SJCRH30 (cell line): Measurements from ENCODE around the gene CCDC186. TPM values are rescaled to one million over a fixed set of nuclear protein-coding genes. Genes with fewer than 3 reads are reported as not detected.
A peak's percentile ranks its signal among the peaks of the same experiment; 100 is the strongest.

Source experiments
- DNase-seq, 2 experiments: peaks; one replicate each; pipeline ENCODE4 v3.0.0-alpha.2; 2015 to 2020
- H3K27ac ChIP-seq: fragments of 250-450 bp; sonication (Bioruptor Pico); 2 replicates; pipeline ENCODE4 v1.5.1; 2020; ENCODE audit warnings: mild to moderate bottlenecking, moderate library complexity
- H3K27me3 ChIP-seq: fragments of 250-450 bp; sonication (Bioruptor Pico); 2 replicates; pipeline ENCODE4 v1.5.1; 2020; ENCODE audit warnings: mild to moderate bottlenecking, moderate library complexity
- H3K36me3 ChIP-seq: fragments of 250-450 bp; sonication (Bioruptor Pico); 2 replicates; pipeline ENCODE4 v1.5.1; 2020; ENCODE audit warnings: mild to moderate bottlenecking, moderate library complexity
- H3K4me1 ChIP-seq: fragments of 250-450 bp; sonication (Bioruptor Pico); 2 replicates; pipeline ENCODE4 v1.5.1; 2020; ENCODE audit warnings: mild to moderate bottlenecking, moderate library complexity
- H3K4me3 ChIP-seq: fragments of 250-450 bp; sonication (Bioruptor Pico); 2 replicates; pipeline ENCODE4 v1.5.1; 2020; ENCODE audit warnings: mild to moderate bottlenecking, moderate library complexity
- H3K9me3 ChIP-seq: fragments of 250-450 bp; sonication (Bioruptor Pico); replicated peaks from 2 replicates; pipeline ENCODE4 v1.5.1; 2020; ENCODE audit warnings: mild to moderate bottlenecking, moderate library complexity
- total RNA-seq: library from RNA; depleted of rRNA; stranded (reverse); fragments of >200 nt; shearing (Covaris generic); gene quantifications from 2 replicates; pipeline ENCODE4 v1.2.3, GENCODE V29; 2014; rRNA removed

Gene CCDC186
- 10.7 and 11.4 TPM in 2 replicates for total RNA-seq

DNA sequence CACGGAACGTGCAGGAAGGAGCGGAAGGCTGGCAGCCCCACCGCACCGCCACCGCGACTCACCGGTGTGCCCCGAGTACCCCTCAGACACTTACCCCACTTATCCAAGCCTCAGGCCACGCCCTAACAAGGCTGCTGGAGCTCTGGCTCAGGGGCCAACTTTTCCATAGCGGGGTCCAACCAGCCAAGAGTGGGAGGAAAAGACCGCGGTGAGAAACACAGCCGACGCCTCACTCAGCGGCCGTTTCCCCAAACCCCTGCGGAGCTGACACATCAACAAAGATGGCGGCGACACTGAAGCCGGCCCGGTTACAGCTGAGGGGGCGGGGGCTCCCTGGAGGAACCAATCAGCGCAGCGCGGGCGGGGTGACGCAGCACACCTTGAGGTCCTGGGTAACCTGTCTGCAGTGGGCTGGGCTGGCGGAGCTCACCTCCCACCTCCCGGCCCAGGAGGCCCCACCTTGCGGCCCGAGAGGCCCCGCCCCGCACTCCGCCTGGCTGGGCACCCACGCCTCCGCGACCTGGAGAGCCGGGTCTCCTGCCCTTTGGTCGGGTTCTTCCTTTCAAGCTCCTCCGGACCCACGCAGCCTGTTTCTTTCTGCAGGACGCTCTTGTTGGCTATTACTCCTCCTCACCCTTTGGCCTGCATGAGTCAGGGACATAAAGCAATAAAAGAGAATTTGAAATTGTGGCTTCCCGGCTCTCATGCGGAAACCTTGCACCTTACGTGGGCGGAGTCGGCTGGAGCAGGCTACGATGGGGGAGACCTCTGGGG, at the start of gene CCDC186:
Gene CCDC186 (minus strand): TSS at position 283 of the 774 bp plus-strand sequence. CDS start 10,935 bp downstream, outside the sequence.
- 0 out of 2 replicates have a peak, but pooled peaks cover 4% of the 10 kb centered on the region for H3K4me1 ChIP-seq
- no peaks in the 10 kb centered on the region for H3K9me3 ChIP-seq
- H3K27me3 ChIP-seq, result no peaks in the 10 kb centered on the region
- H3K36me3 ChIP-seq, result no peaks in the 10 kb centered on the region
- H3K27ac ChIP-seq, result peak within 1 kb of the TSS; percentile 64
- DNase-seq, result peak; percentile 87 to 90
- H3K4me3 ChIP-seq, result peak within 1 kb of the TSS; percentile 93

DNA sequence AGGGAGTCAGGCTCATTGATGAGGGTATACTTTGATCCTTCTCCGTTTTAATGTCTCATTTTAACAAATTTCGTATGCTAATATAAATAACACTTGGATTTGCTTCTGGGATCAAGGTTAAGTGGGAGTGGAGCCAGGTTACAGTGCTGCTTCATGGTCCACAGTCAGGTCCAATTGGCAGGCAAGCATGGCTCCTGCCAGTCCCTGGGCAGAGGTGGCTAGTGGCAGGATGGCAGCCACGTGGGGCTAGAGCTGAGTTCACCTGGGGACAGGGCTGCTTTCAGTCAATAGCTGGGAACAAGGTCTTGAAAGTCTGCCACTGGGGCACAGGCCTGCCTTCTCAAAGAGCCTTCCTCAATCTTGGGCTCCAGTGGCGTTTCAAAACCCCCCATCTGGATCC, 49.1 kb upstream of the CCDC186 start:
- Histone ChIP-seq H3K4me3 (no peak overlapping the region), H3K27me3 (no peaks in the 10 kb centered on the region), H3K4me1 (no peaks in the 10 kb centered on the region), H3K27ac (no peak overlapping the region), H3K9me3 (no peaks in the 10 kb centered on the region), H3K36me3 (no peaks in the 10 kb centered on the region)
- no peak for DNase-seq

DNA sequence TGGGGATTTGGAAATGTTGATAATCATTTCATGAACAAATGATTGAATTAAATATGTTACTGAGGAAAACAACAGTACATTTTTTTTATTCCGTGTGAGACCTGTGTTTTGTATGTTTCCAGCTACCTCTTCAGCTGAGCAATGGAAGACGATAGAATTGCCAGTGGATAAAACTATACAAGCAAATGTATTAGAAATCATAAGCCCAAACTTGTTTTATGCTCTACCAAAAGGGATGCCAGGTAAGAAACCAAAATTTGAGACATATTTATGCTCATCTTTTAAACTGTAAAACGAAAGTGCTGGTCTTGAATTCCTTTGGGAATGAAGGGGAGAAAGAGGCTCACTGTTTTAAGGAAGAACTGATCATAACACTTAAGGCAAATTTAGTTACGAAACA, 47.2 kb upstream of the CCDC186 start:
- H3K27me3 ChIP-seq, result no peaks in the 10 kb centered on the region
- no peaks in the 10 kb centered on the region for H3K36me3 ChIP-seq
- H3K4me1 ChIP-seq, result no peaks in the 10 kb centered on the region
- no peak for DNase-seq
- no peak overlapping the region for H3K4me3 ChIP-seq
- H3K27ac ChIP-seq, result no peak overlapping the region
- H3K9me3 ChIP-seq, result no peaks in the 10 kb centered on the region

DNA sequence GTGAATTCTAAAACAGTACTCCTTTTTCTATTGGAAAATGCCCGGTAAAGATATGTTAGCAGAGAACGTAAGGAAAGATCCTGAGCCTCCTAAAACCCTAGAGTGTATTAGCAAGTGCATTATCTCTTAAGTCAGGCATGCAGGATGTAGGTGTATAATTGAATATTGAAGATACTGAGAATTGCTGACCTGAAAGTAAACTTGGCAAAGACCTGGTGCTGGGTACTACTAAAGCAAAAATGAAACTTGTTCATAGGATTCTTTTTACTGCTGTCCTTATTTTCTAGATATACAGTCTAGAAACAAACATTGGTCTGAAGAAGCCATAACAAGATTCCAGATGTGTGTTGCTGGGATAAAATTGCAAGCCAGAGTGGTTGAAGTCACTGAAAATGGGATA, 46.3 kb upstream of the CCDC186 start:
- H3K4me1 ChIP-seq, result no peaks in the 10 kb centered on the region
- no peak overlapping the region for H3K4me3 ChIP-seq
- H3K27ac ChIP-seq, result no peak overlapping the region
- DNase-seq, result no peak
- H3K36me3 ChIP-seq, result no peaks in the 10 kb centered on the region
- H3K27me3 ChIP-seq, result no peaks in the 10 kb centered on the region
- no peaks in the 10 kb centered on the region for H3K9me3 ChIP-seq

DNA sequence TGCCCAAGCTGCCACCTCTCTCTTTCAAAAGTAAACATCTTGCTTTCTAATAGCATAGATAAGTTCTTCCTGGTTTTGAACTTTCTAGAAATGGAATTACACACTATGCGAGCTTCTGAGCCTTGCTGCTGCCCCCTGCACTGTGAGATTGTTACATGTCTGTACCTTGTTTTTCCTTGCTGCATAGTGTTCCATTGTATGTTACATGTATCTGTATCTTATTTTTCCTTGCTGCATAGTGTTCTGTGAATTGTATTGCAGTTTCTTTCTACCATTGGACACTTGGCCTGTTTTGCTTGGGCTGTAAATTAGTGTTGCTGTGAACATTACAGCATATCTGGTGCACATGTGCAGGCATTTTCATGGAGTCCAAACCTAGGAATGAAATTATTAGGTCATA, 41.0 kb upstream of the CCDC186 start:
- Histone ChIP-seq H3K4me1 (no peaks in the 10 kb centered on the region), H3K27ac (no peak overlapping the region), H3K4me3 (no peak overlapping the region), H3K27me3 (no peaks in the 10 kb centered on the region), H3K9me3 (no peaks in the 10 kb centered on the region), H3K36me3 (no peaks in the 10 kb centered on the region)
- no peak for DNase-seq

DNA sequence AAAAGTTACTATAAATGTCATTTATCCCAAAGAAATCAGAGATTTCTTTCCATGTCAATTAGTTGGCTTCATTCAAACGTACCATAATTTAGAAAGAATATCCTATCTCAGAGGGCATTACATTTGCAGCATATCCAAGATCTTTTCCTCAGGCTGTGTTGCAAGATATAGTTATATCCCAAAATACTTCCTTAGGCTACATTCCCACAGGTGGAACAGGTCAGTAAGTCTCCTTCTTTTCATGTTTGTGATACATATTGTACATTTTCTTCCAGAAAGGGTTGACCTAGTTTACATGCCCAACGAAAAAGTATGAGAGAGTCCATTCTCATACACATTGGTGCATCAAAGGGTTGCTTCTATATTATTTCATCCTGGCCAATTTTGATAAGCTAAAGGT, 38.1 kb upstream of the CCDC186 start:
- Histone ChIP-seq H3K27me3 (no peaks in the 10 kb centered on the region), H3K4me3 (no peak overlapping the region), H3K27ac (no peak overlapping the region), H3K9me3 (no peaks in the 10 kb centered on the region), H3K4me1 (peaks cover 6% of the 10 kb centered on the region), H3K36me3 (no peaks in the 10 kb centered on the region)
- DNase-seq, result no peak

DNA sequence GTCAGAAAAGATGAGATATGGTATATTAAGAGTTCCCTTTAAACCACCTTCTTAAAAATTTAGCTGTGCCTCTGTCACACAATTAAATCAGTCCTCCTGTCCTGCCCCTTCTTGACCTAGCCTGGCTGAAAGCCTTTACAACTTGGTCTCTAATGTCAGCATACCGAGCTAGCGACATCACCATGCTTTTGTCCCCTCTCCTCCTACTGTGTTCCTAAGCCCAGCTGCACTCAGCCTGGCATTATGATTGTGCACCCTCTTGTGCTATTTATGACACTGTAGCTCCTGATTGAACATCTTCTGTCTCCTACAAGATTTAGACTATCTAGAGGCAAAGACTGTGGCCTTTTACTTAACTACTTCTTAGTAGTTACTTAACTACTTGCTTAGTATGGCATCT, 34.3 kb upstream of the CCDC186 start:
- no peaks in the 10 kb centered on the region for H3K27me3 ChIP-seq
- H3K4me1 ChIP-seq, result peaks cover 6% of the 10 kb centered on the region
- H3K4me3 ChIP-seq, result no peak overlapping the region
- peak; percentile 35 to 58 for DNase-seq
- no peak overlapping the region for H3K27ac ChIP-seq
- H3K36me3 ChIP-seq, result no peaks in the 10 kb centered on the region
- no peaks in the 10 kb centered on the region for H3K9me3 ChIP-seq

DNA sequence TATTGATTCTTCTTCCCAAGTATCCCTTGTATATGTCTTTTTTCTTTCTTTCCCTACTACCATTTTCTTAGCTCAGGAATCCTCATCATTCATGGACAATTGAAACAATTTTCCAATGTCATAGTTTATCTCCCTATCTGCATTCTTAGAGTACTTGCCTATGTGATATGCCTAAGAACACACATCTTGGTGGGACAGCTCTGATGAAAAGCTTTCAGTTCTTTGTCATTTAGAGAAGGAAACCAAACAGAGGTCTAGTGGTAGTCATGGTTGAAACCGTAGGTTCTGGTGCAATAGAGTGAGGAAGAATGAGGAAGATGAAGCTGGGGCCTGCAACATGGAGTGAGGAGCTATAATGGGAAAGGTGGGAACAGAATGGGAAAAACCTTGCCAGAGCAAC, 33.3 kb upstream of the CCDC186 start:
- H3K4me1 ChIP-seq, result peaks cover 6% of the 10 kb centered on the region

DNA sequence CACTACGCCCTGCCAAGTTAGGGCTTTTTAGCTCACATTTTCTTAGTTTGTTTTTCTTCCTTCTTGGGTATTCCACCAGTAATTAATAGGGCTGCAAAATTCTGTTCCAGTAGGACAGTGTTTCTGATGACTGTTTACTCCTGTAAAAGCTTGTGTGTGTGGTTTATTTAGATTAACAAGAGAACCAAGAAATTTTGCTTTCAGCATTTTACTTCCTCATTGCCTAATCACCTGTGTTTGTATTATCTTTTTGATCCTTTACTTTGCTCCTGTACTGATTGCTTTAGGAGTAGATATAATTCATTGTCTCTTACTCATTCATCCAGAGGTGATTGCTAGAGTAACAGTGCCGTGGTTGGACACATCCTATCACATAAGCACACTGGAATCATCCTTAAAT, 32.9 kb upstream of the CCDC186 start:
- no peaks in the 10 kb centered on the region for H3K9me3 ChIP-seq
- DNase-seq, result no peak
- no peak overlapping the region for H3K4me3 ChIP-seq
- H3K4me1 ChIP-seq, result peaks cover 6% of the 10 kb centered on the region
- no peak overlapping the region for H3K27ac ChIP-seq
- H3K27me3 ChIP-seq, result no peaks in the 10 kb centered on the region
- no peaks in the 10 kb centered on the region for H3K36me3 ChIP-seq

More for the DNA sequence above, 33.3 kb upstream of the CCDC186 start:
- no peak overlapping the region for H3K4me3 ChIP-seq
- no peaks in the 10 kb centered on the region for H3K9me3 ChIP-seq
- H3K36me3 ChIP-seq, result no peaks in the 10 kb centered on the region
- DNase-seq, result no peak
- H3K27ac ChIP-seq, result no peak overlapping the region
- no peaks in the 10 kb centered on the region for H3K27me3 ChIP-seq

DNA sequence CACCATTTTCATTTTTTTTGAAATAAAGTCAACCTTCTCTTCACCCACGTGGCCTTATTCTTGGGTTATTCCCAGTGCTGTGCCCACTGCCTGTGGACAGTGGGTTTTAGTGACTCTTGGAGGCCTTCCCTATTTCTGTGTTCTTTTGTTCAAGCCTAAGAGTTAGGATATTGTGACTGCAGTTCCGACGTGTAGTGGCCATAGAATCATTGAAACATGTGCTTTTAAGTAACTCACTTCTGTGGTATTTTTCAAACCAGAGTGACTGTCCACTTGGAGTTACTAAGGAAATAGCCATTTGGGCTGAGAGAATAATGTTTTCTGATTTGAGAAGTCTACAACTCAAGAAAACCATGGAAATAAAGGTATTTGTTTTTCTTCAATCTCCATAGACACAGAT, 28.8 kb upstream of the CCDC186 start:
- H3K27me3 ChIP-seq, result no peaks in the 10 kb centered on the region
- no peaks in the 10 kb centered on the region for H3K9me3 ChIP-seq
- DNase-seq, result no peak

DNA sequence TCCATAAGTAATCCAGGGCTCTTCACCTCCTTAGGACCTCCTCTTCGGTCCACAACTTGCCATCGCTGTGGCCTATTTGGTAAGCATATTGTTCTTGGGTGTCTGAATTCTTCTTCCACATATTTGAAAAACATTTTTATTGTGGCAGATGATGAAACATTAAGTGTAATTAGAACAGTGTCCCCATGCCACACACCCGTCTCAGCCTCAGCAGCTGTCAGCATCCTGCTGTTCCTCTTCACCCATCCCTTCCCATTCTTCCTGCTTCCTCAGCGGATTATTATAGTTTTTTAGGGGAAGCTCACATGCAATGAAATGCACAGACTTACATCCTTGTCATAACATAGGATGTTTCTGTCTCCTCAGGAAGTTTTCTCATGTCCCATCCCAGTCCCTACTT, 25.2 kb upstream of the CCDC186 start:
- DNase-seq, result no peak
- H3K27me3 ChIP-seq, result no peaks in the 10 kb centered on the region

More for the DNA sequence above, 28.8 kb upstream of the CCDC186 start:
- Histone ChIP-seq H3K27ac (no peak overlapping the region), H3K4me1 (no peaks in the 10 kb centered on the region), H3K4me3 (no peak overlapping the region), H3K36me3 (no peaks in the 10 kb centered on the region)

DNA sequence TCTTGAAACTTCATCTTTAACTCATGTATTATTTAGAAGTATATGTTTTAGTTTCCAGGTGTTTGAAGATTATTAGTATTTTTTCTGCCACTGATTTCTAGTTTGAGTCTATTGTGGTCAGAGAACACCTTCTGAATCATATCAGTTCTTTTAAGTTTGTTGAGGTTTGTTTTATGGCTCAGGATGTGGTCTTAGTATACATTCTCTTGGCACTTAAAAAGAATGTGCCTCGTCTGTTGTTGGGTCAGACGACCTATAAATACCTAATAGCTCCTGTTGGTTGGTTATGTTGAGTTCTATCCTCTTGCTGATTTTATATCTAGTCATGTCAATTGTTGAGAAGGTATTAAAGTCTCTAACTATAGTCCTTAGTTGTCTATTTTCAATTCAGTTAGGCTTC, 21.1 kb upstream of the CCDC186 start:
- Histone ChIP-seq H3K27ac (no peak overlapping the region), H3K9me3 (no peaks in the 10 kb centered on the region), H3K4me1 (no peaks in the 10 kb centered on the region), H3K36me3 (no peaks in the 10 kb centered on the region), H3K4me3 (no peak overlapping the region), H3K27me3 (no peaks in the 10 kb centered on the region)
- no peak for DNase-seq

More for the DNA sequence above, 25.2 kb upstream of the CCDC186 start:
- no peaks in the 10 kb centered on the region for H3K4me1 ChIP-seq
- no peaks in the 10 kb centered on the region for H3K36me3 ChIP-seq
- H3K4me3 ChIP-seq, result no peak overlapping the region
- no peaks in the 10 kb centered on the region for H3K9me3 ChIP-seq
- H3K27ac ChIP-seq, result no peak overlapping the region

DNA sequence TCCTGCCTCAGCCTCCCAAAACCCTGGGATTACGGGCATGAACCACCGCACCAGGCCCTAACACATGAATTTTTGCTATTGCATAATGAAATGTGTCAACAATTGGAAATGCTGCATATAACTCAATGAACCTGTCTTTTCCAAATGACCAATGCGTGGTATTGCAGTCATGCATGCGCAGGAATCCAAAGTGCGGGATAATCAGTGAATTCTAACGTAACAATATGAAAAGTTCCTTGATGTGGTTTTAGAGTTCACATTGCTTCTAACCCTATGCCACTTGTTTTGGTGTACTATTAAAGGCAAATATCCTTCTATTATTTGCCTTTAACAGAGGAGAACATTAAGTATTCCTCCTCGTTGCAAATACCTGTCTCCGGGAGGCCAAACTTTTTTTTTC, 15.7 kb upstream of the CCDC186 start:
- no peak overlapping the region for H3K4me3 ChIP-seq
- no peaks in the 10 kb centered on the region for H3K36me3 ChIP-seq
- no peak overlapping the region for H3K27ac ChIP-seq
- no peaks in the 10 kb centered on the region for H3K9me3 ChIP-seq
- H3K4me1 ChIP-seq, result no peaks in the 10 kb centered on the region
- DNase-seq, result no peak
- H3K27me3 ChIP-seq, result no peaks in the 10 kb centered on the region

DNA sequence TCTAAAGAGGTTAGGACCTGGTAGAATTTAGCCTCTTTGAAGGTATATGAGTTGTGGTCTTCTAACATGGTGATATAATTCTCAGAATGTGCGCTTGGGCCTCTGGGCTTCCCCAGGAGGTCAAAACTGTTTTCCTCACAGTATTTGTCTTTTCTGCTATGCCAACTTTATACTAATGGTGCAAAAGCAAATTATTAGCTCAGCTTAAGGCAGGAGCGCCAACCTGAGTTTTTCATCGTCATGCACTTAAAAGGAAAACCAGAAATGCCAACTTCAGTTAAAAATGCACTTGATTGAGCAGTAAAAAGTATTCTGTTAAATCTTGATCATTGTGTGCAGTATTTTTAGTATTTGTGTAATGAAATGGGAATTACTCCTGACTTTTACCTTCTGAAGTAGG, 14.9 kb upstream of the CCDC186 start:
- Histone ChIP-seq H3K4me3 (no peak overlapping the region), H3K9me3 (no peaks in the 10 kb centered on the region), H3K27me3 (no peaks in the 10 kb centered on the region), H3K36me3 (no peaks in the 10 kb centered on the region), H3K4me1 (no peaks in the 10 kb centered on the region; the same call in 1 of the 2 replicates), H3K27ac (no peak overlapping the region)
- no peak for DNase-seq

DNA sequence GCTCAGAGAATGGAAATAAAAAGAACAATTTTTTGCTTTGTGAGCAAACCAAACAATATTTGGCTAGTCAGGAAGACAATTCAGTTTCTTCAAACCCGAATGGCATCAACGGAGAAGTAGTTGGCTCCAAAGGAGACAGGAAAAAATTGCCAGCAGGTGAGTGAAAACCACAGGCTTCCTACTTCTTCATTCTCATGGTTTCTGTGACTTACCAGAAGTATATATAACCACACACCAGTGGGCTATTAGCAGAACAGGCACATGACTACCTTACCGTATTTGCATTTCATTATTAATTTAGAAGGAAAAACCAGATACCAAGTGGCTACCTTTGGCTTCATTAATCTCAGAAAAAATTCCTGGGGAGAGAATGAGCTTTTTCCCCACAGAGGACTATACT, 14.0 kb upstream of the CCDC186 start:
- Histone ChIP-seq H3K27me3 (no peaks in the 10 kb centered on the region), H3K9me3 (0 out of 2 replicates have a peak, but pooled peaks cover 1% of the 10 kb centered on the region), H3K36me3 (no peaks in the 10 kb centered on the region), H3K4me1 (peaks cover 1% of the 10 kb centered on the region), H3K27ac (no peak overlapping the region), H3K4me3 (no peak overlapping the region)
- no peak for DNase-seq

DNA sequence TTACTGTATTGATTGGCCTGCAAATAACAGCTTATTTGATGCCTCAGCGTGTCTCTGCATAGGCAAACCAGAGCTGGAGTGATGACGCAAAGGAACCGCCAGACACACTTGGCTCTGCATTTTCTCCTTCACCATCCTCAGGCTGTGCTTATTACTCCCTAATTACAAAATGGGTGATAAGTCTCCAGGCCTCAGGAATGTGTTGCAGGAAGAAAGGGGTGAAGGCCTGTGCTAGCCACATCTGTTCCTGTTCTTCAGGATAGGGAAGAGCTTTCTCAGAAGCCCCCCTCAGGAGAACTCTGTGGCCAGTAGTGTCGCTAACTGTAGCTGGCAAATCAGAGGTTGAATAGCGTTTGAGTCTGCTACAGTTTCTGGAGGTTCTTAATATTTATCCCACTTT, 10.3 kb upstream of the CCDC186 start:
- peaks cover 16% of the 10 kb centered on the region for H3K4me1 ChIP-seq
- no peaks in the 10 kb centered on the region for H3K27me3 ChIP-seq
- H3K36me3 ChIP-seq, result no peaks in the 10 kb centered on the region
- 0 out of 2 replicates have a peak, but pooled peaks cover 2% of the 10 kb centered on the region for H3K9me3 ChIP-seq
- peak; percentile 42 to 73 for DNase-seq
- no peak overlapping the region for H3K4me3 ChIP-seq
- H3K27ac ChIP-seq, result no peak overlapping the region
